DND-41 (cell line): Measurements from ENCODE around the gene RBBP5.

Source experiments
- ATAC-seq: fragments of 200-7000 bp; cut with Tn5 transposase; 3 replicates; pipeline ENCODE4 v1.9.1; 2021; ENCODE audit warnings: low read depth; ENCODE audit not compliant: insufficient read depth
- DNase-seq: peaks from one replicate; pipeline ENCODE4 v3.0.0-alpha.2; 2020
- H2AFZ ChIP-seq: 2 replicates; pipeline ENCODE4 v1.6.0; 2012; ENCODE audit warnings: low read depth, low read length
- H3K27ac ChIP-seq: 2 replicates; pipeline ENCODE4 v1.5.1; 2012; ENCODE audit warnings: low read length, inconsistent platforms
- H3K27me3 ChIP-seq: fragments of 200-600 bp; sonication (generic); 2 replicates; pipeline ENCODE4 v1.6.0; 2012; ENCODE audit warnings: low read length, mild to moderate bottlenecking, inconsistent platforms; ENCODE audit not compliant: insufficient read depth, poor library complexity
- H3K36me3 ChIP-seq: 2 replicates; pipeline ENCODE4 v1.5.1; 2012; ENCODE audit warnings: low read length, inconsistent platforms; ENCODE audit not compliant: insufficient read depth
- H3K4me1 ChIP-seq: 2 replicates; pipeline ENCODE4 v1.5.1; 2012; ENCODE audit warnings: mild to moderate bottlenecking, low read length; ENCODE audit not compliant: insufficient read depth
- H3K4me2 ChIP-seq: 2 replicates; pipeline ENCODE4 v1.6.0; 2012; ENCODE audit warnings: mild to moderate bottlenecking, moderate library complexity, low read length, inconsistent platforms; ENCODE audit not compliant: insufficient read depth
- H3K4me3 ChIP-seq, 2 experiments: fragments of 200-600 bp in 1 of 2; shearing (Covaris generic) in 1 of 2; 2 replicates each; pipeline ENCODE4 v1.5.1; 2012 to 2016; ENCODE audit warnings: inconsistent platforms in 2 of 2, low read length in 2 of 2, mild to moderate bottlenecking in 2 of 2, low read depth in 1 of 2, moderate library complexity in 1 of 2
- H3K79me2 ChIP-seq: 2 replicates; pipeline ENCODE4 v1.6.0; 2012; ENCODE audit warnings: low read length, inconsistent platforms; ENCODE audit not compliant: insufficient read depth
- H3K9ac ChIP-seq: 2 replicates; pipeline ENCODE4 v1.6.0; 2012; ENCODE audit warnings: low read depth, mild to moderate bottlenecking, inconsistent platforms, low read length, moderate library complexity
- H3K9me3 ChIP-seq: 2 replicates; pipeline ENCODE4 v1.5.1; 2012; ENCODE audit warnings: low read length, moderate library complexity, mild to moderate bottlenecking, inconsistent platforms; ENCODE audit not compliant: insufficient read depth, severe bottlenecking
- H4K20me1 ChIP-seq: 2 replicates; pipeline ENCODE4 v1.6.0; 2012; ENCODE audit warnings: low read length; ENCODE audit not compliant: insufficient read depth
- CTCF ChIP-seq: IDR thresholded peaks from 2 replicates; pipeline ENCODE4 v1.5.1; 2012; ENCODE audit warnings: borderline replicate concordance, low read length, moderate library complexity, mild to moderate bottlenecking; ENCODE audit not compliant: poor library complexity, severe bottlenecking; ENCODE audit errors: extremely low read depth
- EZH2 ChIP-seq: IDR thresholded peaks from 3 replicates; pipeline ENCODE4 v1.6.1; 2012; ENCODE audit warnings: borderline replicate concordance, low read depth, mild to moderate bottlenecking, moderate library complexity, low read length, inconsistent platforms; ENCODE audit not compliant: severe bottlenecking

Gene RBBP5

GRCh38 chr1:205067031-205067430 is 54.7 kb downstream of the RBBP5 start:
- Histone ChIP-seq H3K9ac (no peak overlapping the region), H4K20me1 (no peaks in the 10 kb centered on the region), H3K4me1 (no peaks in the 10 kb centered on the region), H3K4me2 (no peak overlapping the region), H3K9me3 (no peaks in the 10 kb centered on the region), H3K4me3 (no peak overlapping the region), H3K79me2 (no peaks in the 10 kb centered on the region), H2AFZ (no peak overlapping the region), H3K27me3 (no peaks in the 10 kb centered on the region), H3K36me3 (no peaks in the 10 kb centered on the region), H3K27ac (no peak overlapping the region)
- DNase-seq (no peak), ATAC-seq (no peak)
- TF ChIP-seq EZH2 (no peak), CTCF (no peak)

GRCh38 chr1:205066141-205066818 is 55.5 kb downstream of the RBBP5 start:
- H3K79me2 ChIP-seq, result no peaks in the 10 kb centered on the region

GRCh38 chr1:205065666-205066065 is 56.1 kb downstream of the RBBP5 start:
- no peak overlapping the region for H3K4me2 ChIP-seq
- no peak overlapping the region for H2AFZ ChIP-seq
- no peak overlapping the region for H3K9ac ChIP-seq
- no peaks in the 10 kb centered on the region for H3K36me3 ChIP-seq
- no peak for TF ChIP-seq CTCF
- no peak for TF ChIP-seq EZH2
- no peaks in the 10 kb centered on the region for H3K27me3 ChIP-seq
- no peak overlapping the region for H3K4me3 ChIP-seq
- no peak for ATAC-seq
- no peaks in the 10 kb centered on the region for H4K20me1 ChIP-seq
- H3K9me3 ChIP-seq, result no peaks in the 10 kb centered on the region
- peaks cover 4% of the 10 kb centered on the region for H3K4me1 ChIP-seq
- H3K79me2 ChIP-seq, result no peaks in the 10 kb centered on the region
- no peak for DNase-seq
- no peak overlapping the region for H3K27ac ChIP-seq

More at GRCh38 chr1:205066141-205066818, 55.5 kb downstream of the RBBP5 start:
- Histone ChIP-seq H2AFZ (no peak overlapping the region), H3K4me3 (no peak overlapping the region), H3K36me3 (no peaks in the 10 kb centered on the region), H3K4me1 (peaks cover 2% of the 10 kb centered on the region), H3K27me3 (no peaks in the 10 kb centered on the region), H4K20me1 (no peaks in the 10 kb centered on the region), H3K27ac (no peak overlapping the region), H3K4me2 (no peak overlapping the region), H3K9ac (no peak overlapping the region), H3K9me3 (no peaks in the 10 kb centered on the region)
- no peak for DNase-seq
- ATAC-seq, result no peak
- TF ChIP-seq CTCF, result no peak
- no peak for TF ChIP-seq EZH2
